Left ventricle myocardium inferior (tissue), 1 donor: ENCODE results near the gene EFEMP2. TPM values are rescaled to one million over a fixed set of nuclear protein-coding genes. Genes with fewer than 3 reads are reported as not detected.

ENCODE experiments used
- DNase-seq: peaks from one replicate; pipeline ENCODE4 v3.0.0-alpha.2; 2020
- H3K27ac ChIP-seq: fragments of 200-600 bp; replicated peaks from 2 replicates; pipeline ENCODE4 v1.8.0; 2021
- H3K27me3 ChIP-seq: fragments of 200-600 bp; 2 replicates; pipeline ENCODE4 v1.8.0; 2021; ENCODE audit warnings: low read depth
- H3K36me3 ChIP-seq: fragments of 200-600 bp; 2 replicates; pipeline ENCODE4 v1.8.0; 2021
- H3K4me1 ChIP-seq: fragments of 200-600 bp; 2 replicates; pipeline ENCODE4 v1.8.0; 2021
- H3K4me3 ChIP-seq: fragments of 200-600 bp; 2 replicates; pipeline ENCODE4 v1.8.0; 2021; ENCODE audit warnings: mild to moderate bottlenecking, moderate library complexity
- H3K9me3 ChIP-seq: fragments of 200-600 bp; replicated peaks from 2 replicates; pipeline ENCODE4 v1.8.0; 2021
- CTCF ChIP-seq: fragments of 200-600 bp; IDR thresholded peaks from 2 replicates; pipeline ENCODE4 v1.8.0; 2021; ENCODE audit warnings: antibody characterized with exemption, mild to moderate bottlenecking, borderline replicate concordance
- intact Hi-C: fragments of 100-400 bp; cut with micrococcal nuclease; formaldehyde crosslinking; loops from one replicate; pipeline ENCODE4 v1.11.0; 2022
- total RNA-seq: library from RNA; stranded (reverse); fragmentation: NEBNext Ultra II Directional; extraction: Animal tissue kit (Norgen Biotek cat#: 25700); gene quantifications from one replicate; pipeline ENCODE4 v1.2.1, GENCODE V29; 2021
- donor health status: DM: no; HTN: yes; CAD: no; lungs with severe emphysema.

Gene EFEMP2
- total RNA-seq, 1 donor from 2014 or later = 85.1 TPM

GRCh38 chr11:65915821-65916251 is 43.2 kb upstream of the EFEMP2 start:
- intact Hi-C loops = no loop called here
- Histone ChIP-seq H3K4me1 (peaks cover 73% of the 10 kb centered on the region), H3K27ac (peak overlapping the region; percentile 99), H3K9me3 (no peaks in the 10 kb centered on the region), H3K27me3 (no peaks in the 10 kb centered on the region), H3K4me3 (peak overlapping the region; percentile 34), H3K36me3 (peaks cover 12% of the 10 kb centered on the region)
- DNase-seq = peak; percentile 71
- no peak for TF ChIP-seq CTCF

- DNase-seq = no peak
- intact Hi-C loops = no loop called here
Observed at GRCh38 chr11:65915101-65915820, 42.7 kb upstream of the EFEMP2 start.

GRCh38 chr11:65912845-65913244 is 40.2 kb upstream of the EFEMP2 start:
- peaks cover 15% of the 10 kb centered on the region for H3K27me3 ChIP-seq
- intact Hi-C loops = no loop called here
- peaks cover 48% of the 10 kb centered on the region for H3K4me1 ChIP-seq
- no peak overlapping the region for H3K4me3 ChIP-seq
- H3K36me3 ChIP-seq = peaks cover 8% of the 10 kb centered on the region
- no peak overlapping the region for H3K27ac ChIP-seq
- H3K9me3 ChIP-seq = no peaks in the 10 kb centered on the region
- no peak for TF ChIP-seq CTCF
- DNase-seq = no peak

More at GRCh38 chr11:65915101-65915820, 42.7 kb upstream of the EFEMP2 start:
- peak overlapping the region; percentile 34 for H3K4me3 ChIP-seq
- H3K9me3 ChIP-seq = no peaks in the 10 kb centered on the region
- peak overlapping the region; percentile 99 for H3K27ac ChIP-seq
- no peak for TF ChIP-seq CTCF
- peaks cover 9% of the 10 kb centered on the region for H3K36me3 ChIP-seq
- peaks cover 67% of the 10 kb centered on the region for H3K4me1 ChIP-seq
- H3K27me3 ChIP-seq = no peaks in the 10 kb centered on the region

- H3K27me3 ChIP-seq = peaks cover 21% of the 10 kb centered on the region
- DNase-seq = peak; percentile 48
- peaks cover 39% of the 10 kb centered on the region for H3K4me1 ChIP-seq
- no peaks in the 10 kb centered on the region for H3K36me3 ChIP-seq
- TF ChIP-seq CTCF = peak; percentile 46
- H3K9me3 ChIP-seq = no peaks in the 10 kb centered on the region
- peak overlapping the region; percentile 47 for H3K27ac ChIP-seq
- no peak overlapping the region for H3K4me3 ChIP-seq
- intact Hi-C loops = no loop called here
Observed at GRCh38 chr11:65911682-65912568, 39.3 kb upstream of the EFEMP2 start.

- Histone ChIP-seq H3K4me1 (peaks cover 15% of the 10 kb centered on the region), H3K9me3 (no peaks in the 10 kb centered on the region), H3K36me3 (no peaks in the 10 kb centered on the region), H3K4me3 (no peak overlapping the region), H3K27me3 (peaks cover 21% of the 10 kb centered on the region), H3K27ac (no peak overlapping the region)
- no peak for TF ChIP-seq CTCF
- intact Hi-C loops = no loop called here
- no peak for DNase-seq
Observed at GRCh38 chr11:65907878-65908277, 35.3 kb upstream of the EFEMP2 start.
